ENCODE data around the gene SEC11C. TPM values are rescaled to one million over a fixed set of nuclear protein-coding genes. Genes with fewer than 3 reads are reported as not detected.
"Not testable (repeated sequence)": the region's sequence is repeated elsewhere in the genome, so short reads cannot be mapped to it uniquely, and the experiment has no call there.

SEC11C gene
- total and polyA plus RNA-seq, 2 donors: 11.1 to 44.1 TPM

DNA sequence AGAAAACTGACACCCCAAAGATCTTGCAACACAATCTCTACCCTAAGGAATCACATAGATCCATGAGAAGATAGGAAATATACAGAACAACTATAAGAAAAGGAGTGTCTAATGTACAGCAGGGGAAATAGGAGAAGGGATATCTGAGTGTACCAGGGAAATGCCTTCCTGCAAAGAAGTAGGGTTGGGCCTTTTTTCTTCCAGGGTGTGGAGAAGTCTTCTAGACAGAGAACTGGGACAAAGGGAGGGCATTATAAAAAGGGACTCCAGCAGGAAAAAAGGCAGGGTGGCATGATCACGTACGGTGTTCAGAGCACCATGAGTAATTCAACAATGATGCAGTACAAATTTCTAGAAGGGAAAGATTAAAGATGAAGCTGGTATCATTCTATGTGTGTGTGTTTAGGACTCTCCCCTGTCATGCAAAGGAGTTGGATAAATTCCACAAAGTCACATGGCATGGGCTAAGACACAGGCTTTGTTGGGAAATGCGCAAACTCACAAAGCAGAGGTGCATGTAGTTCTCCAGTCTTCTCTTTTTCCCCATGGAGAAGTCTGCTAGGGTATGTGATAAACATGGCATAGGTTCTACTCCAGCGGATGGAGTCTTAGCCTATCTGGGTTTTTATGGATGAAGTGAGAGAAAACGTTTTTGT, 6.7 kb upstream of the SEC11C start:
- Histone ChIP-seq H3K36me3 (ENCODE audit: insufficient read depth) (no peaks in the 10 kb centered on the region), H3K27ac (ENCODE audit: low read depth) (no peak overlapping the region), H3K4me3 (ENCODE audit: low read depth, low read length) (no peak overlapping the region), H3K4me1 (ENCODE audit: insufficient read depth) (no peaks in the 10 kb centered on the region)
- no peak for DNase-seq (ENCODE audit: extremely low spot score)
- WGBS: 55% methylated on average over 5 of the region's 5 CpGs

- peak overlapping the region; percentile 62 for H3K27ac ChIP-seq (ENCODE audit: low read depth)
- DNase-seq (ENCODE audit: extremely low spot score): no peak
- H3K4me1 ChIP-seq (ENCODE audit: insufficient read depth): no peaks in the 10 kb centered on the region
- H3K4me3 ChIP-seq (ENCODE audit: low read depth, low read length): peak overlapping the region; percentile 68
- no peaks in the 10 kb centered on the region for H3K36me3 ChIP-seq (ENCODE audit: insufficient read depth)
- under 1% methylated on average over 15 of the region's 15 CpGs for WGBS
Observed at GRCh38 chr18:59139291-59139614, 431 bp upstream of the SEC11C start.

GRCh38 chr18:59140302-59140885, 710 bp downstream of the SEC11C start:
- H3K36me3 ChIP-seq (ENCODE audit: insufficient read depth): no peaks in the 10 kb centered on the region
- H3K27ac ChIP-seq (ENCODE audit: low read depth): no peak overlapping the region
- WGBS: 5% methylated on average over 16 of the region's 16 CpGs
- H3K4me3 ChIP-seq (ENCODE audit: low read depth, low read length): peak overlapping the region; percentile 68
- DNase-seq (ENCODE audit: extremely low spot score): no peak
- no peaks in the 10 kb centered on the region for H3K4me1 ChIP-seq (ENCODE audit: insufficient read depth)

DNA sequence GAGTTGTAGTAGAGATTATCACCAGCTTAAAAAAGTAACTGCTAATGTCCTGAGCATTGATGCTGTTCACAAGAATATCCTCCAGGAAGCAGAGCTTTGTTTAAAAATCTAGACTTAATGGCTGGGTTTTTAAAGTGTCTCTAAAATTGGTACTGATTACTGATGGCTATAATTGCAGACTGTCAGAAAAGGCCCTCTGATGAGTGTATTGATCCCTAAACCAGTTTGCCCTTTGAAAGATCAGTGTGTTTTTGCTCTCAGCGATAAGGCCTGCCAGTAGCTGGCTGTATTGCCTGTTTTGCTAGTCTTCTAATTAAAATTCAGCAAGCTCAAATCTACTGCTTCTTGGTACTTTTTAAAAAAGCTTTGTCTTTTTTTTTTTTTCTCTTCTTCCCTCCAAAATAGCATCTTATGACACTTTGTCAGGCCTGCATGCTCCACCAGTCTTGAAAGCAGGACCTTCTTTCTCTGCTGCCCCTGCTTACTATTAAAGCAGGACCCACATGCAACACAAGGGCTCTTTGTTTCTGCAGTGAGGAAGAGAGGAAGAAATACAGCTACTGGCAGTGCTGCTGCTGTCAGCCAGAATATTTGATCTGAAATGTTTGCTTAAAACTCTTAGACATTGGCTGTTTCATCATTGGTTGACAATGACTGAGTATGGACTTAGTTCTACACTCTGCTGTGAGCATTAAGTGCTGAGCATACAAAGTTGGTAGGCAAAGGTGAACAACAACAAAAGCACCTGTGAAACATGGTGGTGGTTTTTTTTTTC, 1.8 kb downstream of the SEC11C start:
- no peak for DNase-seq (ENCODE audit: extremely low spot score)
- WGBS: 83% methylated on average over 1 of the region's 1 CpG
- Histone ChIP-seq H3K36me3 (ENCODE audit: insufficient read depth) (no peaks in the 10 kb centered on the region), H3K27ac (ENCODE audit: low read depth) (no peak overlapping the region), H3K4me1 (ENCODE audit: insufficient read depth) (no peaks in the 10 kb centered on the region), H3K4me3 (ENCODE audit: low read depth, low read length) (no peak overlapping the region)

DNA sequence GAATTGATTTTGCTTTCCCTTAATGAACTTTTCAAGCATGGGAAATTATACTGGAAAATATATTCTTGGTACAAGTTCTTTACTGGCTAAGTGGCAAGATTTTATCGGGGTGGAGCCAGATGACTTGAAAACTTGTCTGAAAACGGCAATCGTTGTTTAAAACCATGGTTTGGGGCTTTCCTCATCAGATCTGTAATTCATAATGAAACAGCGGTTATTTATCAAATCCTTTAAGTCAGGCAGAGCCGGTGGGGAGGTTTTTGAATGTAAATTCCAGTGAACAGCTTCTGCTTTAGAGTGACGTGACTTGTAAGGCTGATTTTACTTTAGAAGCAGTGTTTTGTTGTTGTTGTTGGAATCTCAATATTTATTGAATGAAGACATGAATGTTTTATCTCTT, 2.6 kb downstream of the SEC11C start:
- DNase-seq (ENCODE audit: extremely low spot score): no peak
- Histone ChIP-seq H3K4me1 (ENCODE audit: insufficient read depth) (no peaks in the 10 kb centered on the region), H3K36me3 (ENCODE audit: insufficient read depth) (no peaks in the 10 kb centered on the region), H3K27ac (ENCODE audit: low read depth) (no peak overlapping the region), H3K4me3 (ENCODE audit: low read depth, low read length) (no peak overlapping the region)
- 77% methylated on average over 6 of the region's 6 CpGs for WGBS

GRCh38 chr18:59142800-59143416, 3.2 kb downstream of the SEC11C start:
- not testable (repeated sequence) for H3K4me1 ChIP-seq (ENCODE audit: insufficient read depth); H3K27ac ChIP-seq (ENCODE audit: low read depth); H3K36me3 ChIP-seq (ENCODE audit: insufficient read depth); DNase-seq (ENCODE audit: extremely low spot score); H3K4me3 ChIP-seq (ENCODE audit: low read depth, low read length)
- WGBS: 94% methylated on average over 11 of the region's 11 CpGs

- 51% methylated on average over 3 of the region's 3 CpGs for WGBS
- DNase-seq (ENCODE audit: extremely low spot score): no peak
- Histone ChIP-seq H3K4me3 (ENCODE audit: low read depth, low read length) (no peak overlapping the region), H3K36me3 (ENCODE audit: insufficient read depth) (no peaks in the 10 kb centered on the region), H3K27ac (ENCODE audit: low read depth) (no peak overlapping the region), H3K4me1 (ENCODE audit: insufficient read depth) (no peaks in the 10 kb centered on the region)
Observed at GRCh38 chr18:59143441-59143840, 3.8 kb downstream of the SEC11C start.

DNA sequence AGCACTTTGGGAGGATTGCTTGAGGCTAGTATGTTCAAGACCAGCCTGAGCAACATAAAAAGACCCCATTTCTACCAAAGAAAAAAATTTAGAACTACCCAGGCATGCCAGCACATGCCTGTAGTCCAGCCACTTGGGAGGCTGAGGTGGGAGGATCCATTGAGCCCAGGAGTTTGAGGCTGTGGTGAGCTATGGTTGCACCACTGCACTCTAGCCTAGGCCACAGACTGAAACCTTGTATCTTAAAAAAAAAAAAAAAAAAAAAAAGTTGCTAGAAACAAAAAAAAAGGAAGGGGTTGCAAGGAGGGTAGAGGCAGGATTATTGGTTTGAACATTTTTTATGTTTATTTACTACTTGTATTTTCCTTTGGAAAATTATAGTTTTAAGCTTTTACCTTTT, 4.8 kb downstream of the SEC11C start:
- Histone ChIP-seq H3K36me3 (ENCODE audit: insufficient read depth) (no peaks in the 10 kb centered on the region), H3K27ac (ENCODE audit: low read depth) (no peak overlapping the region), H3K4me1 (ENCODE audit: insufficient read depth) (no peaks in the 10 kb centered on the region)

DNA sequence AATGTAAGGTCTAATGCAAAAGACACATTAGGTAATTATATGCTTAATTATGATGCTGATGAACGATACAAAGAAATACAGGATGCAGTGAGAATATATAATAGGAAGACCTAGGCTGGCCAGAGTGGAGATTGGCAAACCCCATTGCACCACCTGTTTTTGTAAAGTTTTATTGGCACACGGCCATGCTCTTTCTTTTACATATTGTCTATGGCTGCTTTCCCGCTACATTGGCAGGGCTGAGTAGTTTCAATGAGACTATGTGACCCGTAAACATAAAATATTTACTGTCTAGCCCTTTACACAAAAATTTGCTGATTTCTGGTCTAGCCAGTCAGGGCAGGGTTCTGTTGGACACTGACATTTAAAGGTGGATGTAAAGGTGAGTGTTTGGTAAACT, 5.4 kb downstream of the SEC11C start:
- H3K4me3 ChIP-seq (ENCODE audit: low read depth, low read length): no peak overlapping the region
- WGBS: 77% methylated on average over 4 of the region's 4 CpGs
- H3K36me3 ChIP-seq (ENCODE audit: insufficient read depth): no peaks in the 10 kb centered on the region
- H3K4me1 ChIP-seq (ENCODE audit: insufficient read depth): no peaks in the 10 kb centered on the region
- H3K27ac ChIP-seq (ENCODE audit: low read depth): no peak overlapping the region
- no peak for DNase-seq (ENCODE audit: extremely low spot score)

More for the DNA sequence above, 4.8 kb downstream of the SEC11C start:
- no peak overlapping the region for H3K4me3 ChIP-seq (ENCODE audit: low read depth, low read length)
- no peak for DNase-seq (ENCODE audit: extremely low spot score)

- no peak overlapping the region for H3K4me3 ChIP-seq (ENCODE audit: low read depth, low read length)
- no peaks in the 10 kb centered on the region for H3K36me3 ChIP-seq (ENCODE audit: insufficient read depth)
- DNase-seq (ENCODE audit: extremely low spot score): no peak
- no peaks in the 10 kb centered on the region for H3K4me1 ChIP-seq (ENCODE audit: insufficient read depth)
- H3K27ac ChIP-seq (ENCODE audit: low read depth): no peak overlapping the region
- 88% methylated on average over 8 of the region's 8 CpGs for WGBS
Observed at GRCh38 chr18:59148192-59148591, 8.5 kb downstream of the SEC11C start.

DNA sequence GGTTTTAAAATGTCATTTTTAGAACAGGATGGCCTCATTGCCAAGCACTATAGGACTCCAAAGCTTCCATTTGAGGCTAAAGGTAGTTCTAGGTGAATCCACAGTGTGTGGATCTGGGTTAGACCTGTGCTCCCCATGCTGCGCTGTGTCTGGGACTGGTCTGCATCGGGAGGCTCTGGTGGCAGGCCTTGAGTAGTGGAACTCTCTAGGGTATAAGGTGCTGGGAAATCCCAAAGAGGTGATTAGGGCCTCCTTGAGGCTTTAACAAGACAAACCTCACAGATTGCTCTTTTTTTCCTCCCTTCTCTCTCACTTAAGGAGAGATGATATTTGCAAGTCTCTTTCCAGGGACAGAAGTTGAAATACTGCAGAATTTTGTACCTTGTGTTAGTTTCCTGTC, 9.3 kb downstream of the SEC11C start:
- H3K4me3 ChIP-seq (ENCODE audit: low read depth, low read length): no peak overlapping the region
- WGBS: 91% methylated on average over 2 of the region's 2 CpGs
- H3K36me3 ChIP-seq (ENCODE audit: insufficient read depth): no peaks in the 10 kb centered on the region
- H3K4me1 ChIP-seq (ENCODE audit: insufficient read depth): no peaks in the 10 kb centered on the region
- no peak overlapping the region for H3K27ac ChIP-seq (ENCODE audit: low read depth)
- DNase-seq (ENCODE audit: extremely low spot score): no peak

GRCh38 chr18:59149416-59149815, 9.7 kb downstream of the SEC11C start:
- DNase-seq (ENCODE audit: extremely low spot score): no peak
- Histone ChIP-seq H3K4me3 (ENCODE audit: low read depth, low read length) (no peak overlapping the region), H3K36me3 (ENCODE audit: insufficient read depth) (no peaks in the 10 kb centered on the region), H3K27ac (ENCODE audit: low read depth) (no peak overlapping the region), H3K4me1 (ENCODE audit: insufficient read depth) (no peaks in the 10 kb centered on the region)
- WGBS: 93% methylated on average over 8 of the region's 8 CpGs

- WGBS: 89% methylated on average over 11 of the region's 11 CpGs
- no peak for DNase-seq (ENCODE audit: extremely low spot score)
- H3K4me1 ChIP-seq (ENCODE audit: insufficient read depth): no peaks in the 10 kb centered on the region
- H3K36me3 ChIP-seq (ENCODE audit: insufficient read depth): no peaks in the 10 kb centered on the region
- no peak overlapping the region for H3K27ac ChIP-seq (ENCODE audit: low read depth)
- H3K4me3 ChIP-seq (ENCODE audit: low read depth, low read length): no peak overlapping the region
Observed at GRCh38 chr18:59150236-59150635, 10.6 kb downstream of the SEC11C start.

DNA sequence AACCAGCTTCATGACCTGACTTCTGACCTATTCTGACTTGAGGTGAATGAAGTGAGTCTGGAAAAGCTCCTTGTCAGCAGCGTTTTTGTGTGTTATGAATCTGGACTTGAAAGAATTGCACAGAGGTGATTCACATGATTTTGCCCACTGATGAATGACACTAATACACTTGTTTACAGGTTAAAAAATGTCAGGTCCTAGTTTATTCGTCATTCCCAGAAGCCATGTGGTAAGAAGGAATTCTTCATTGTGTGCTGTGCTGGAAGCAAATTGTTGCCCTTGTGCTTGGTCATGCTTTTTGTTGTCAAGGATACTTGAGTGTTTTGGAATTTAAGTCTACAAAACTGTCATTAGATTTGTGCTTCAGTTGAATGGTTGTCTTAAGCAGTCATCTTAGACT, 15.5 kb downstream of the SEC11C start:
- Histone ChIP-seq H3K36me3 (ENCODE audit: insufficient read depth) (no peaks in the 10 kb centered on the region), H3K4me3 (ENCODE audit: low read depth, low read length) (no peak overlapping the region)
- 79% methylated on average over 2 of the region's 2 CpGs for WGBS

More for the DNA sequence above, 15.5 kb downstream of the SEC11C start:
- no peaks in the 10 kb centered on the region for H3K4me1 ChIP-seq (ENCODE audit: insufficient read depth)
- no peak overlapping the region for H3K27ac ChIP-seq (ENCODE audit: low read depth)
- no peak for DNase-seq (ENCODE audit: extremely low spot score)

All from urinary bladder (tissue), 4 donors.